ENCODE results near the gene SLC2A1. TPM values are rescaled to one million over a fixed set of nuclear protein-coding genes. Genes with fewer than 3 reads are reported as not detected.

Gene SLC2A1
- total RNA-seq, 1 donor from 2014 or later = 303 TPM

- Histone ChIP-seq H3K27me3 (no peaks in the 10 kb centered on the region), H4K20me1 (ENCODE audit: low read depth) (peaks cover 100% of the 10 kb centered on the region), H3K9ac (no peak overlapping the region), H3K79me2 (ENCODE audit: low read depth) (peaks cover 84% of the 10 kb centered on the region), H3K4me3 (no peak overlapping the region), H3K4me2 (no peak overlapping the region), H2AFZ (replicated peaks) (no peak overlapping the region), H3K9me3 (ENCODE audit: low read depth) (no peaks in the 10 kb centered on the region), H3K27ac (peak overlapping the region; percentile 80), H3K36me3 (peaks cover 17% of the 10 kb centered on the region), H3F3A (ENCODE audit: low read depth) (peaks cover 73% of the 10 kb centered on the region), H3K4me1 (peaks cover 6% of the 10 kb centered on the region)
- no peak for DNase-seq (ENCODE audit: low spot score)
- TF ChIP-seq CTCF (IDR thresholded peaks at IDR 0.05) (no peak), EZH2phosphoT487 (IDR thresholded peaks at IDR 0.05) (no peak), EZH2 (IDR thresholded peaks at IDR 0.05) (no peak)
- Mint-ChIP-seq H3K4me1 (peaks cover 73% of the 10 kb centered on the region), H3K4me3 (peak overlapping the region; percentile 44), H3K27me3 (ENCODE audit: insufficient read depth, low read depth) (peaks cover 18% of the 10 kb centered on the region), H3K27ac (no peak overlapping the region), H3K36me3 (peaks cover 65% of the 10 kb centered on the region), H3K9me3 (no peaks in the 10 kb centered on the region)
Measured at GRCh38 chr1:42932442-42932941, 26.2 kb downstream of the SLC2A1 start.

- Histone ChIP-seq H3K9ac (no peak overlapping the region), H3K4me3 (no peak overlapping the region), H3K27ac (peak overlapping the region; percentile 80), H3K4me2 (no peak overlapping the region), H4K20me1 (ENCODE audit: low read depth) (peaks cover 100% of the 10 kb centered on the region), H3F3A (ENCODE audit: low read depth) (peaks cover 73% of the 10 kb centered on the region), H3K79me2 (ENCODE audit: low read depth) (peaks cover 78% of the 10 kb centered on the region), H3K4me1 (peaks cover 3% of the 10 kb centered on the region), H2AFZ (replicated peaks) (no peak overlapping the region), H3K36me3 (peaks cover 14% of the 10 kb centered on the region), H3K9me3 (ENCODE audit: low read depth) (no peaks in the 10 kb centered on the region), H3K27me3 (no peaks in the 10 kb centered on the region)
- no peak for DNase-seq (ENCODE audit: low spot score)
- Mint-ChIP-seq H3K4me3 (no peak overlapping the region), H3K27me3 (ENCODE audit: insufficient read depth, low read depth) (peaks cover 20% of the 10 kb centered on the region), H3K36me3 (peaks cover 65% of the 10 kb centered on the region), H3K4me1 (peaks cover 73% of the 10 kb centered on the region), H3K27ac (no peak overlapping the region), H3K9me3 (no peaks in the 10 kb centered on the region)
- TF ChIP-seq EZH2 (IDR thresholded peaks at IDR 0.05) = no peak
- no peak for TF ChIP-seq CTCF (IDR thresholded peaks at IDR 0.05)
- TF ChIP-seq EZH2phosphoT487 (IDR thresholded peaks at IDR 0.05) = no peak
Measured at GRCh38 chr1:42931911-42932422, 26.7 kb downstream of the SLC2A1 start.

- H3K36me3 Mint-ChIP-seq = peaks cover 65% of the 10 kb centered on the region
Measured at GRCh38 chr1:42931108-42931539, 27.5 kb downstream of the SLC2A1 start.

More at GRCh38 chr1:42931108-42931539, 27.5 kb downstream of the SLC2A1 start:
- Mint-ChIP-seq H3K27me3 (ENCODE audit: insufficient read depth, low read depth) (peaks cover 20% of the 10 kb centered on the region), H3K4me1 (peaks cover 71% of the 10 kb centered on the region), H3K4me3 (no peak overlapping the region), H3K9me3 (no peaks in the 10 kb centered on the region), H3K27ac (peak overlapping the region; percentile 96)
- H3K79me2 ChIP-seq (ENCODE audit: low read depth) = peaks cover 70% of the 10 kb centered on the region
- peaks cover 14% of the 10 kb centered on the region for H3K36me3 ChIP-seq
- H3K27ac ChIP-seq = no peak overlapping the region
- DNase-seq (ENCODE audit: low spot score) = peak; percentile 67
- peaks cover 100% of the 10 kb centered on the region for H4K20me1 ChIP-seq (ENCODE audit: low read depth)
- TF ChIP-seq CTCF (IDR thresholded peaks at IDR 0.05) = peak; percentile 63
- no peak for TF ChIP-seq EZH2phosphoT487 (IDR thresholded peaks at IDR 0.05)
- peaks cover 76% of the 10 kb centered on the region for H3F3A ChIP-seq (ENCODE audit: low read depth)
- no peak overlapping the region for H3K4me2 ChIP-seq
- no peaks in the 10 kb centered on the region for H3K9me3 ChIP-seq (ENCODE audit: low read depth)
- H3K27me3 ChIP-seq = no peaks in the 10 kb centered on the region
- H3K4me1 ChIP-seq = peaks cover 11% of the 10 kb centered on the region
- H3K4me3 ChIP-seq = no peak overlapping the region
- H3K9ac ChIP-seq = no peak overlapping the region
- no peak overlapping the region for H2AFZ ChIP-seq (replicated peaks)

Measured in neural progenitor cell (in vitro differentiated cells).